H9 (cell line): ENCODE results near the gene GRHPR. TPM values are rescaled to one million over a fixed set of nuclear protein-coding genes. Genes with fewer than 3 reads are reported as not detected.

Experiments
- DNase-seq: peaks from one replicate; pipeline ENCODE4 v3.0.0-alpha.2; 2017
- H2AFZ ChIP-seq: one replicate; pipeline ENCODE4 v1.6.1; 2013; ENCODE audit warnings: mild to moderate bottlenecking, low read length, control low read depth, moderate library complexity
- H2AK5ac ChIP-seq: 2 replicates; pipeline ENCODE4 v1.6.1; 2013; ENCODE audit warnings: low read length, control low read depth, mixed read lengths; ENCODE audit not compliant: insufficient read length
- H2BK120ac ChIP-seq: one replicate; pipeline ENCODE4 v1.6.1; 2013; ENCODE audit warnings: low read depth, mild to moderate bottlenecking, low read length, control low read depth, inconsistent platforms; ENCODE audit not compliant: poor library complexity, severe bottlenecking
- H2BK12ac ChIP-seq: 2 replicates; pipeline ENCODE4 v1.6.1; 2013; ENCODE audit warnings: low read length, control low read depth, mixed read lengths, low read depth; ENCODE audit not compliant: insufficient read length
- H2BK15ac ChIP-seq: 2 replicates; pipeline ENCODE4 v1.6.1; 2013; ENCODE audit warnings: low read depth, low read length, control low read depth
- H2BK20ac ChIP-seq: one replicate; pipeline ENCODE4 v1.6.1; 2013; ENCODE audit warnings: low read depth, mild to moderate bottlenecking, low read length, control low read depth, inconsistent platforms; ENCODE audit not compliant: poor library complexity, severe bottlenecking
- H2BK5ac ChIP-seq: 2 replicates; pipeline ENCODE4 v1.6.1; 2013; ENCODE audit warnings: low read length, control low read depth, mixed read lengths; ENCODE audit not compliant: insufficient read length
- H3K14ac ChIP-seq: 2 replicates; pipeline ENCODE4 v1.6.1; 2013; ENCODE audit warnings: low read length, control low read depth; ENCODE audit not compliant: insufficient read depth
- H3K18ac ChIP-seq: 2 replicates; pipeline ENCODE4 v1.6.1; 2013; ENCODE audit warnings: low read depth, mild to moderate bottlenecking, mixed read lengths, low read length, control low read depth; ENCODE audit not compliant: insufficient read length
- H3K23ac ChIP-seq: 2 replicates; pipeline ENCODE4 v1.6.1; 2013; ENCODE audit warnings: low read length, control low read depth, mixed read lengths, low read depth; ENCODE audit not compliant: insufficient read length
- H3K23me2 ChIP-seq: 2 replicates; pipeline ENCODE4 v1.6.1; 2013; ENCODE audit warnings: low read depth, mild to moderate bottlenecking, mixed read lengths, low read length, control low read depth; ENCODE audit not compliant: insufficient read length, poor library complexity, severe bottlenecking
- H3K27ac ChIP-seq: 2 replicates; pipeline ENCODE4 v1.5.1; 2013; ENCODE audit warnings: low read length, control low read depth, mixed read lengths, low read depth; ENCODE audit not compliant: insufficient read length
- H3K27me3 ChIP-seq: 2 replicates; pipeline ENCODE4 v1.6.1; 2013; ENCODE audit warnings: low read length, control low read depth, inconsistent platforms; ENCODE audit not compliant: insufficient read depth
- H3K4ac ChIP-seq: 2 replicates; pipeline ENCODE4 v1.6.1; 2013; ENCODE audit warnings: low read depth, mild to moderate bottlenecking, control low read depth, inconsistent platforms, low read length, moderate library complexity
- H3K4me1 ChIP-seq: 2 replicates; pipeline ENCODE4 v1.6.1; 2013; ENCODE audit warnings: low read length, control low read depth, inconsistent platforms; ENCODE audit not compliant: insufficient read depth
- H3K4me2 ChIP-seq: 2 replicates; pipeline ENCODE4 v1.6.1; 2013; ENCODE audit warnings: low read length, control low read depth, mixed read lengths; ENCODE audit not compliant: insufficient read length, insufficient read depth
- H3K56ac ChIP-seq: 2 replicates; pipeline ENCODE4 v1.6.1; 2013; ENCODE audit warnings: low read depth, mild to moderate bottlenecking, mixed read lengths, low read length, control low read depth; ENCODE audit not compliant: insufficient read length
- H3K79me1 ChIP-seq: 2 replicates; pipeline ENCODE4 v1.6.1; 2013; ENCODE audit warnings: low read depth, mild to moderate bottlenecking, moderate library complexity, low read length, control low read depth, inconsistent platforms; ENCODE audit not compliant: insufficient read depth, poor library complexity, severe bottlenecking
- H3K79me2 ChIP-seq: 2 replicates; pipeline ENCODE4 v1.6.1; 2013; ENCODE audit warnings: low read length, control low read depth, inconsistent platforms; ENCODE audit not compliant: insufficient read depth
- H3K9ac ChIP-seq: 2 replicates; pipeline ENCODE4 v1.6.1; 2013; ENCODE audit warnings: low read length, control low read depth, mixed read lengths; ENCODE audit not compliant: insufficient read length; ENCODE audit errors: extremely low read depth
- H3K9me3 ChIP-seq: one replicate; pipeline ENCODE4 v1.6.1; 2013; ENCODE audit warnings: low read depth, low read length, inconsistent platforms; ENCODE audit not compliant: control insufficient read depth
- H3T11ph ChIP-seq: one replicate; pipeline ENCODE4 v1.6.1; 2013; ENCODE audit warnings: mild to moderate bottlenecking, low read length, control low read depth, inconsistent platforms
- H4K20me1 ChIP-seq: one replicate; pipeline ENCODE4 v1.6.1; 2013; ENCODE audit not compliant: control insufficient read depth, insufficient read length, insufficient read depth
- H4K5ac ChIP-seq: 2 replicates; pipeline ENCODE4 v1.6.1; 2013; ENCODE audit warnings: low read depth, mild to moderate bottlenecking, mixed read lengths, low read length, control low read depth; ENCODE audit not compliant: insufficient read length
- H4K8ac ChIP-seq: replicated peaks from 2 replicates; pipeline ENCODE4 v1.6.1; 2013; ENCODE audit warnings: low read length, control low read depth, mixed read lengths, low read depth; ENCODE audit not compliant: insufficient read length
- H4K91ac ChIP-seq: 2 replicates; pipeline ENCODE4 v1.6.1; 2013; ENCODE audit warnings: low read depth, mild to moderate bottlenecking, moderate library complexity, mixed read lengths, low read length, control low read depth; ENCODE audit not compliant: insufficient read length
- H3K27ac Mint-ChIP-seq, 3 experiments: 2 replicates in 2 of 3; 3 replicates in 1 of 3; pipeline ENCODE4 v1.8.0; 2020 to 2021; ENCODE audit warnings: mixed read lengths in 3 of 3, mild to moderate bottlenecking in 1 of 3, moderate library complexity in 1 of 3
- H3K27me3 Mint-ChIP-seq: 2 replicates; pipeline ENCODE4 v1.8.0; 2021; ENCODE audit warnings: low read depth, mild to moderate bottlenecking, moderate library complexity, mixed read lengths
- H3K36me3 Mint-ChIP-seq, 3 experiments: 2 replicates in 2 of 3; 3 replicates in 1 of 3; pipeline ENCODE4 v1.8.0; 2020 to 2021; ENCODE audit warnings: low read depth in 3 of 3, mixed read lengths in 3 of 3; ENCODE audit not compliant: insufficient read depth in 1 of 3
- H3K4me1 Mint-ChIP-seq, 2 experiments: 2 replicates each; pipeline ENCODE4 v1.8.0; 2020; ENCODE audit warnings: mixed read lengths in 2 of 2
- H3K4me3 Mint-ChIP-seq, 2 experiments: 2 replicates in 1 of 2; 3 replicates in 1 of 2; pipeline ENCODE4 v1.8.0; 2020 to 2021; ENCODE audit warnings: mild to moderate bottlenecking in 2 of 2, mixed read lengths in 2 of 2, moderate library complexity in 1 of 2
- H3K9me3 Mint-ChIP-seq, 2 experiments: 2 replicates in 1 of 2; 3 replicates in 1 of 2; pipeline ENCODE4 v1.8.0; 2020; ENCODE audit warnings: mild to moderate bottlenecking in 2 of 2, mixed read lengths in 2 of 2, moderate library complexity in 1 of 2
- WGBS: extraction: QIAGEN DNeasy Blood & Tissue Kit; methylation state at CpG from one replicate; pipeline ENCODE4 v1.1.7; 2013; ENCODE audit warnings: missing lambda C conversion rate, low lambda C conversion rate, mixed read lengths; ENCODE audit not compliant: insufficient read length; ENCODE audit errors: extremely low coverage; 5-methylcytosine and 5-hydroxymethylcytosine counted together
- total RNA-seq: library from RNA; stranded (reverse); gene quantifications from 2 replicates; pipeline ENCODE4 v1.2.1, GENCODE V29; 2021
- TF ChIP-seq, protein P1 (sequence below): fragments of 200-600 bp; sonication (generic); conservative IDR thresholded peaks from 3 replicates; pipeline ENCODE4 v1.8.0; 2021; ENCODE audit warnings: antibody characterized with exemption, mild to moderate bottlenecking

The GRHPR gene
- total RNA-seq, 1 experiment from 2014 or later = 97.9 TPM

DNA sequence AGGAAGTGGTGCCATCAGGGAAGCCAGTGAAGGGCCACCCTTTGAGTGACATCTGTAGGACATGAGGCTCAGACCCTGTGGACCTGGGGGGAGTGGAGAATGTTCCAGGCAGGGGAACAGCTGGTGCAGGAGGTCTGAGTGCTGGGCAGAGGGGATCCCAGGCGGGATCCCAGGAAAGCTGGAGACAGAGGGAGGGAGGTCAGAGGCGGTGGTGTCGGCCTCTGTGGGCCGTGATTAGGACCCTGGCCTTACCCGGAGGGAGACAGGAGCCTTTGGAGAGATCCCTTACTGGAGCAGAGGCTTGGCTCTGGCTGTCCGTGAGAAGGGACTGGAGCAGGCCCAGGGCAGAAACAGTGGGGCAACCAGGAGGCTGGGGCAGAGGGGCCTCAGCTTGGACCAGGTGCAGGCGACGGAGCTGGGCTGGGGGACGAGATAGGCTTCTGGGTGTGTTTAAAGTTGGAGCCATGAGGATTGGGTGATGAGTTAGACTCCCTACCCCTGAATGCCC lies 12.1 kb upstream of the GRHPR start:
- no peak overlapping the region for H3T11ph ChIP-seq

More for the DNA sequence above, 12.1 kb upstream of the GRHPR start:
- Mint-ChIP-seq H3K4me3 (peak overlapping the region in 1 of 2 experiments; percentile 27; a peak in 2 of 5 replicates), H3K36me3 (no peaks in the 10 kb centered on the region), H3K27me3 (no peaks in the 10 kb centered on the region; the same call in 1 of the 2 replicates), H3K4me1 (peaks cover 28 to 44% of the 10 kb centered on the region in 2 experiments), H3K27ac (peak overlapping the region; percentile 15 to 69 (median 59); a peak in 4 of 7 replicates), H3K9me3 (no peaks in the 10 kb centered on the region; a peak in 1 of 5 replicates)
- no peaks in the 10 kb centered on the region for H4K20me1 ChIP-seq
- H3K79me2 ChIP-seq = no peaks in the 10 kb centered on the region
- TF ChIP-seq, protein P1, sequence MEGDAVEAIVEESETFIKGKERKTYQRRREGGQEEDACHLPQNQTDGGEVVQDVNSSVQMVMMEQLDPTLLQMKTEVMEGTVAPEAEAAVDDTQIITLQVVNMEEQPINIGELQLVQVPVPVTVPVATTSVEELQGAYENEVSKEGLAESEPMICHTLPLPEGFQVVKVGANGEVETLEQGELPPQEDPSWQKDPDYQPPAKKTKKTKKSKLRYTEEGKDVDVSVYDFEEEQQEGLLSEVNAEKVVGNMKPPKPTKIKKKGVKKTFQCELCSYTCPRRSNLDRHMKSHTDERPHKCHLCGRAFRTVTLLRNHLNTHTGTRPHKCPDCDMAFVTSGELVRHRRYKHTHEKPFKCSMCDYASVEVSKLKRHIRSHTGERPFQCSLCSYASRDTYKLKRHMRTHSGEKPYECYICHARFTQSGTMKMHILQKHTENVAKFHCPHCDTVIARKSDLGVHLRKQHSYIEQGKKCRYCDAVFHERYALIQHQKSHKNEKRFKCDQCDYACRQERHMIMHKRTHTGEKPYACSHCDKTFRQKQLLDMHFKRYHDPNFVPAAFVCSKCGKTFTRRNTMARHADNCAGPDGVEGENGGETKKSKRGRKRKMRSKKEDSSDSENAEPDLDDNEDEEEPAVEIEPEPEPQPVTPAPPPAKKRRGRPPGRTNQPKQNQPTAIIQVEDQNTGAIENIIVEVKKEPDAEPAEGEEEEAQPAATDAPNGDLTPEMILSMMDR = no peak
- no peaks in the 10 kb centered on the region for H3K23me2 ChIP-seq
- H4K5ac ChIP-seq = no peak overlapping the region
- H2BK20ac ChIP-seq = no peak overlapping the region
- H3K9ac ChIP-seq = no peak overlapping the region
- H3K23ac ChIP-seq = no peak overlapping the region
- no peak overlapping the region for H2BK120ac ChIP-seq
- WGBS = no CpG with 5 or more reads among the region's 9 CpGs
- H3K27me3 ChIP-seq = no peaks in the 10 kb centered on the region
- no peak overlapping the region for H2BK15ac ChIP-seq
- H3K56ac ChIP-seq = no peak overlapping the region
- H3K4ac ChIP-seq = no peak overlapping the region
- no peak overlapping the region for H2AK5ac ChIP-seq
- H2BK5ac ChIP-seq = no peak overlapping the region
- H4K8ac ChIP-seq = no peak overlapping the region
- no peak overlapping the region for H3K4me2 ChIP-seq
- H2BK12ac ChIP-seq = no peak overlapping the region
- no peaks in the 10 kb centered on the region for H3K9me3 ChIP-seq
- no peak overlapping the region for H4K91ac ChIP-seq
- H3K27ac ChIP-seq = no peak overlapping the region
- H2AFZ ChIP-seq = no peak overlapping the region
- H3K79me1 ChIP-seq = no peaks in the 10 kb centered on the region
- DNase-seq = no peak
- H3K18ac ChIP-seq = no peak overlapping the region
- no peak overlapping the region for H3K14ac ChIP-seq
- H3K4me1 ChIP-seq = no peaks in the 10 kb centered on the region; the same call in 1 of the 2 replicates
